ENCODE results near the gene NFIB.

DNA sequence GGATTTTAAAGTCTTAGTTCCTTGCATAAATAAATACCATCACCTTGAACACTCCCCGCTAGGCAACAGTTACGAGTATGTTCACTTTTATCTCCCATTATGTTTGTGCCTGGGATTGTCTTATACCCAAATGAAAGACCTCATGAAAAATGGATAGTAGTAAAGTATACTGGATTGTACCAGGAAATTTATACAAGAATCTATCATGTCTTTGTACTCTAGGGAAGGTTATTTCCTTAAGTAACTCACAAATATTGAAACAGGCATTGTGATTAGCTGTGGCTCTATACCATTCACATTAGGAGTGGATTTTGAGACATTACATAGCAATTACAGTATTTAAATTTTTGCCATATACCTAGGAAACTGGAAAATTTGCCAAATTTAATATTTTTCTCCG, 24.0 kb downstream of the NFIB start:
- TF ChIP-seq POLR2A (IDR thresholded peaks at IDR 0.05) (no peak), POLR2AphosphoS5 (IDR thresholded peaks at IDR 0.05) (no peak), EP300 (IDR thresholded peaks at IDR 0.05) (no peak)
- TF ChIP-seq, protein P1, sequence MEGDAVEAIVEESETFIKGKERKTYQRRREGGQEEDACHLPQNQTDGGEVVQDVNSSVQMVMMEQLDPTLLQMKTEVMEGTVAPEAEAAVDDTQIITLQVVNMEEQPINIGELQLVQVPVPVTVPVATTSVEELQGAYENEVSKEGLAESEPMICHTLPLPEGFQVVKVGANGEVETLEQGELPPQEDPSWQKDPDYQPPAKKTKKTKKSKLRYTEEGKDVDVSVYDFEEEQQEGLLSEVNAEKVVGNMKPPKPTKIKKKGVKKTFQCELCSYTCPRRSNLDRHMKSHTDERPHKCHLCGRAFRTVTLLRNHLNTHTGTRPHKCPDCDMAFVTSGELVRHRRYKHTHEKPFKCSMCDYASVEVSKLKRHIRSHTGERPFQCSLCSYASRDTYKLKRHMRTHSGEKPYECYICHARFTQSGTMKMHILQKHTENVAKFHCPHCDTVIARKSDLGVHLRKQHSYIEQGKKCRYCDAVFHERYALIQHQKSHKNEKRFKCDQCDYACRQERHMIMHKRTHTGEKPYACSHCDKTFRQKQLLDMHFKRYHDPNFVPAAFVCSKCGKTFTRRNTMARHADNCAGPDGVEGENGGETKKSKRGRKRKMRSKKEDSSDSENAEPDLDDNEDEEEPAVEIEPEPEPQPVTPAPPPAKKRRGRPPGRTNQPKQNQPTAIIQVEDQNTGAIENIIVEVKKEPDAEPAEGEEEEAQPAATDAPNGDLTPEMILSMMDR (IDR thresholded peaks at IDR 0.05), result no peak

All from gastroesophageal sphincter (tissue), 3 donors.